ENCODE data around the gene SART3. TPM values are rescaled to one million over a fixed set of nuclear protein-coding genes. Genes with fewer than 3 reads are reported as not detected.

Gene SART3
- total and polyA plus RNA-seq, 8 donors = 35.1 to 81.7 (median 64.3) TPM

- peaks cover 0 to 6% of the 10 kb centered on the region in 2 donors for H3K9me3 ChIP-seq
- H3K4me3 ChIP-seq = no peak overlapping the region
- intact Hi-C loops (cut with DNase I) = no loop called here
- H3K27me3 ChIP-seq = peaks cover 0 to 24% of the 10 kb centered on the region in 2 donors
- ATAC-seq (no peak), DNase-seq (no peak)
- no peak for TF ChIP-seq CTCF (IDR thresholded peaks at IDR 0.05)
- no peaks in the 10 kb centered on the region for H3K4me1 ChIP-seq
- H3K27ac ChIP-seq = no peak overlapping the region
- H3K36me3 ChIP-seq = no peaks in the 10 kb centered on the region
Observed at GRCh38 chr12:108484845-108485244, 76.1 kb downstream of the SART3 start.

- TF ChIP-seq CTCF (IDR thresholded peaks at IDR 0.05) = no peak
- ATAC-seq (no peak), DNase-seq (no peak)
- Histone ChIP-seq H3K27me3 (peaks cover 0 to 24% of the 10 kb centered on the region in 2 donors), H3K27ac (no peak overlapping the region), H3K9me3 (peaks cover 0 to 6% of the 10 kb centered on the region in 2 donors), H3K36me3 (no peaks in the 10 kb centered on the region), H3K4me3 (no peak overlapping the region), H3K4me1 (no peaks in the 10 kb centered on the region)
- intact Hi-C loops (cut with DNase I) = no loop called here
Observed at GRCh38 chr12:108484431-108484830, 76.5 kb downstream of the SART3 start.

GRCh38 chr12:108483213-108484059 lies 77.5 kb downstream of the SART3 start:
- Histone ChIP-seq H3K9me3 (peaks cover 0 to 6% of the 10 kb centered on the region in 2 donors), H3K27me3 (peaks cover 0 to 27% of the 10 kb centered on the region in 2 donors), H3K4me1 (no peaks in the 10 kb centered on the region), H3K27ac (no peak overlapping the region), H3K4me3 (no peak overlapping the region), H3K36me3 (no peaks in the 10 kb centered on the region)
- ATAC-seq (no peak), DNase-seq (no peak)
- TF ChIP-seq CTCF (IDR thresholded peaks at IDR 0.05) = no peak
- intact Hi-C loops (cut with DNase I) = no loop called here

- Histone ChIP-seq H3K36me3 (no peaks in the 10 kb centered on the region), H3K9me3 (peaks cover 0 to 6% of the 10 kb centered on the region in 2 donors), H3K27me3 (peaks cover 0 to 28% of the 10 kb centered on the region in 2 donors), H3K27ac (no peak overlapping the region), H3K4me3 (no peak overlapping the region), H3K4me1 (no peaks in the 10 kb centered on the region)
- TF ChIP-seq CTCF (IDR thresholded peaks at IDR 0.05) = no peak
- ATAC-seq (no peak), DNase-seq (no peak)
- intact Hi-C loops (cut with DNase I) = no loop called here
Observed at GRCh38 chr12:108482717-108483212, 78.2 kb downstream of the SART3 start.

- TF ChIP-seq CTCF (IDR thresholded peaks at IDR 0.05) = no peak
- no peaks in the 10 kb centered on the region for H3K4me1 ChIP-seq
- peaks cover 0 to 28% of the 10 kb centered on the region in 2 donors for H3K27me3 ChIP-seq
- H3K4me3 ChIP-seq = no peak overlapping the region
- H3K36me3 ChIP-seq = no peaks in the 10 kb centered on the region
- ATAC-seq (no peak), DNase-seq (no peak)
- H3K9me3 ChIP-seq = no peaks in the 10 kb centered on the region
- H3K27ac ChIP-seq = no peak overlapping the region
- intact Hi-C loops (cut with DNase I) = no loop called here
Observed at GRCh38 chr12:108479364-108480070, 81.5 kb downstream of the SART3 start.
